H9 (cell line): ENCODE results near the gene COX10. TPM values are rescaled to one million over a fixed set of nuclear protein-coding genes. Genes with fewer than 3 reads are reported as not detected.

Source experiments
- DNase-seq: peaks from one replicate; pipeline ENCODE4 v3.0.0-alpha.2; 2017
- H2AFZ ChIP-seq: one replicate; pipeline ENCODE4 v1.6.1; 2013; ENCODE audit warnings: mild to moderate bottlenecking, low read length, control low read depth, moderate library complexity
- H2AK5ac ChIP-seq: 2 replicates; pipeline ENCODE4 v1.6.1; 2013; ENCODE audit warnings: low read length, control low read depth, mixed read lengths; ENCODE audit not compliant: insufficient read length
- H2BK120ac ChIP-seq: one replicate; pipeline ENCODE4 v1.6.1; 2013; ENCODE audit warnings: low read depth, mild to moderate bottlenecking, low read length, control low read depth, inconsistent platforms; ENCODE audit not compliant: poor library complexity, severe bottlenecking
- H2BK12ac ChIP-seq: 2 replicates; pipeline ENCODE4 v1.6.1; 2013; ENCODE audit warnings: low read length, control low read depth, mixed read lengths, low read depth; ENCODE audit not compliant: insufficient read length
- H2BK15ac ChIP-seq: 2 replicates; pipeline ENCODE4 v1.6.1; 2013; ENCODE audit warnings: low read depth, low read length, control low read depth
- H2BK20ac ChIP-seq: one replicate; pipeline ENCODE4 v1.6.1; 2013; ENCODE audit warnings: low read depth, mild to moderate bottlenecking, low read length, control low read depth, inconsistent platforms; ENCODE audit not compliant: poor library complexity, severe bottlenecking
- H2BK5ac ChIP-seq: 2 replicates; pipeline ENCODE4 v1.6.1; 2013; ENCODE audit warnings: low read length, control low read depth, mixed read lengths; ENCODE audit not compliant: insufficient read length
- H3K14ac ChIP-seq: 2 replicates; pipeline ENCODE4 v1.6.1; 2013; ENCODE audit warnings: low read length, control low read depth; ENCODE audit not compliant: insufficient read depth
- H3K18ac ChIP-seq: 2 replicates; pipeline ENCODE4 v1.6.1; 2013; ENCODE audit warnings: low read depth, mild to moderate bottlenecking, mixed read lengths, low read length, control low read depth; ENCODE audit not compliant: insufficient read length
- H3K23ac ChIP-seq: 2 replicates; pipeline ENCODE4 v1.6.1; 2013; ENCODE audit warnings: low read length, control low read depth, mixed read lengths, low read depth; ENCODE audit not compliant: insufficient read length
- H3K23me2 ChIP-seq: 2 replicates; pipeline ENCODE4 v1.6.1; 2013; ENCODE audit warnings: low read depth, mild to moderate bottlenecking, mixed read lengths, low read length, control low read depth; ENCODE audit not compliant: insufficient read length, poor library complexity, severe bottlenecking
- H3K27ac ChIP-seq: 2 replicates; pipeline ENCODE4 v1.5.1; 2013; ENCODE audit warnings: low read length, control low read depth, mixed read lengths, low read depth; ENCODE audit not compliant: insufficient read length
- H3K27me3 ChIP-seq: 2 replicates; pipeline ENCODE4 v1.6.1; 2013; ENCODE audit warnings: low read length, control low read depth, inconsistent platforms; ENCODE audit not compliant: insufficient read depth
- H3K4ac ChIP-seq: 2 replicates; pipeline ENCODE4 v1.6.1; 2013; ENCODE audit warnings: low read depth, mild to moderate bottlenecking, control low read depth, inconsistent platforms, low read length, moderate library complexity
- H3K4me1 ChIP-seq: 2 replicates; pipeline ENCODE4 v1.6.1; 2013; ENCODE audit warnings: low read length, control low read depth, inconsistent platforms; ENCODE audit not compliant: insufficient read depth
- H3K4me2 ChIP-seq: 2 replicates; pipeline ENCODE4 v1.6.1; 2013; ENCODE audit warnings: low read length, control low read depth, mixed read lengths; ENCODE audit not compliant: insufficient read length, insufficient read depth
- H3K56ac ChIP-seq: 2 replicates; pipeline ENCODE4 v1.6.1; 2013; ENCODE audit warnings: low read depth, mild to moderate bottlenecking, mixed read lengths, low read length, control low read depth; ENCODE audit not compliant: insufficient read length
- H3K79me1 ChIP-seq: 2 replicates; pipeline ENCODE4 v1.6.1; 2013; ENCODE audit warnings: low read depth, mild to moderate bottlenecking, moderate library complexity, low read length, control low read depth, inconsistent platforms; ENCODE audit not compliant: insufficient read depth, poor library complexity, severe bottlenecking
- H3K79me2 ChIP-seq: 2 replicates; pipeline ENCODE4 v1.6.1; 2013; ENCODE audit warnings: low read length, control low read depth, inconsistent platforms; ENCODE audit not compliant: insufficient read depth
- H3K9ac ChIP-seq: 2 replicates; pipeline ENCODE4 v1.6.1; 2013; ENCODE audit warnings: low read length, control low read depth, mixed read lengths; ENCODE audit not compliant: insufficient read length; ENCODE audit errors: extremely low read depth
- H3K9me3 ChIP-seq: one replicate; pipeline ENCODE4 v1.6.1; 2013; ENCODE audit warnings: low read depth, low read length, inconsistent platforms; ENCODE audit not compliant: control insufficient read depth
- H3T11ph ChIP-seq: one replicate; pipeline ENCODE4 v1.6.1; 2013; ENCODE audit warnings: mild to moderate bottlenecking, low read length, control low read depth, inconsistent platforms
- H4K20me1 ChIP-seq: one replicate; pipeline ENCODE4 v1.6.1; 2013; ENCODE audit not compliant: control insufficient read depth, insufficient read length, insufficient read depth
- H4K5ac ChIP-seq: 2 replicates; pipeline ENCODE4 v1.6.1; 2013; ENCODE audit warnings: low read depth, mild to moderate bottlenecking, mixed read lengths, low read length, control low read depth; ENCODE audit not compliant: insufficient read length
- H4K8ac ChIP-seq: replicated peaks from 2 replicates; pipeline ENCODE4 v1.6.1; 2013; ENCODE audit warnings: low read length, control low read depth, mixed read lengths, low read depth; ENCODE audit not compliant: insufficient read length
- H4K91ac ChIP-seq: 2 replicates; pipeline ENCODE4 v1.6.1; 2013; ENCODE audit warnings: low read depth, mild to moderate bottlenecking, moderate library complexity, mixed read lengths, low read length, control low read depth; ENCODE audit not compliant: insufficient read length
- H3K27ac Mint-ChIP-seq, 3 experiments: 2 replicates in 2 of 3; 3 replicates in 1 of 3; pipeline ENCODE4 v1.8.0; 2020 to 2021; ENCODE audit warnings: mixed read lengths in 3 of 3, mild to moderate bottlenecking in 1 of 3, moderate library complexity in 1 of 3
- H3K27me3 Mint-ChIP-seq: 2 replicates; pipeline ENCODE4 v1.8.0; 2021; ENCODE audit warnings: low read depth, mild to moderate bottlenecking, moderate library complexity, mixed read lengths
- H3K36me3 Mint-ChIP-seq, 3 experiments: 2 replicates in 2 of 3; 3 replicates in 1 of 3; pipeline ENCODE4 v1.8.0; 2020 to 2021; ENCODE audit warnings: low read depth in 3 of 3, mixed read lengths in 3 of 3; ENCODE audit not compliant: insufficient read depth in 1 of 3
- H3K4me1 Mint-ChIP-seq, 2 experiments: 2 replicates each; pipeline ENCODE4 v1.8.0; 2020; ENCODE audit warnings: mixed read lengths in 2 of 2
- H3K4me3 Mint-ChIP-seq, 2 experiments: 2 replicates in 1 of 2; 3 replicates in 1 of 2; pipeline ENCODE4 v1.8.0; 2020 to 2021; ENCODE audit warnings: mild to moderate bottlenecking in 2 of 2, mixed read lengths in 2 of 2, moderate library complexity in 1 of 2
- H3K9me3 Mint-ChIP-seq, 2 experiments: 2 replicates in 1 of 2; 3 replicates in 1 of 2; pipeline ENCODE4 v1.8.0; 2020; ENCODE audit warnings: mild to moderate bottlenecking in 2 of 2, mixed read lengths in 2 of 2, moderate library complexity in 1 of 2
- CTCF ChIP-seq: fragments of 200-600 bp; sonication (generic); conservative IDR thresholded peaks from 3 replicates; pipeline ENCODE4 v1.8.0; 2021; ENCODE audit warnings: antibody characterized with exemption, mild to moderate bottlenecking
- WGBS: extraction: QIAGEN DNeasy Blood & Tissue Kit; methylation state at CpG from one replicate; pipeline ENCODE4 v1.1.7; 2013; ENCODE audit warnings: missing lambda C conversion rate, low lambda C conversion rate, mixed read lengths; ENCODE audit not compliant: insufficient read length; ENCODE audit errors: extremely low coverage; 5-methylcytosine and 5-hydroxymethylcytosine counted together
- total RNA-seq: library from RNA; stranded (reverse); gene quantifications from 2 replicates; pipeline ENCODE4 v1.2.1, GENCODE V29; 2021

COX10 gene
- total RNA-seq, 1 experiment from 2014 or later: 20.6 TPM

GRCh38 chr17:14091367-14091766 lies 22.1 kb downstream of the COX10 start:
- Histone ChIP-seq H3K9me3 (no peaks in the 10 kb centered on the region), H4K91ac (no peak overlapping the region), H3K9ac (no peak overlapping the region), H4K20me1 (no peaks in the 10 kb centered on the region), H3K4ac (no peak overlapping the region), H2BK120ac (no peak overlapping the region), H3K56ac (no peak overlapping the region), H2BK5ac (no peak overlapping the region), H4K8ac (no peak overlapping the region), H2BK12ac (no peak overlapping the region), H3K23me2 (no peaks in the 10 kb centered on the region), H3K79me1 (peaks cover 14% of the 10 kb centered on the region), H2AK5ac (no peak overlapping the region), H3K23ac (no peak overlapping the region), H2BK15ac (no peak overlapping the region), H3K18ac (no peak overlapping the region), H3K27me3 (no peaks in the 10 kb centered on the region), H4K5ac (no peak overlapping the region), H3K79me2 (no peaks in the 10 kb centered on the region; the same call in 1 of the 2 replicates), H2BK20ac (no peak overlapping the region), H3T11ph (no peak overlapping the region), H3K27ac (no peak overlapping the region), H3K4me2 (no peak overlapping the region), H3K4me1 (peaks cover 3% of the 10 kb centered on the region; the same call in 1 of the 2 replicates), H3K14ac (no peak overlapping the region), H2AFZ (no peak overlapping the region)
- Mint-ChIP-seq H3K27me3 (no peaks in the 10 kb centered on the region), H3K36me3 (no peaks in the 10 kb centered on the region), H3K27ac (no peak overlapping the region), H3K4me1 (peaks cover 12 to 19% of the 10 kb centered on the region in 2 experiments), H3K4me3 (no peak overlapping the region), H3K9me3 (no peaks in the 10 kb centered on the region; a peak in 1 of 5 replicates)
- no peak for DNase-seq
- no peak for TF ChIP-seq CTCF
- WGBS: no CpG with 5 or more reads among the region's 4 CpGs
